ENCODE measurements around the gene FTH1.
"Not testable (repeated sequence)": the region's sequence is repeated elsewhere in the genome, so short reads cannot be mapped to it uniquely, and the experiment has no call there.

FTH1 gene

GRCh38 chr11:61963282-61964057, 4.0 kb downstream of the FTH1 start:
- no peak for DNase-seq (ENCODE audit: low spot score)

DNA sequence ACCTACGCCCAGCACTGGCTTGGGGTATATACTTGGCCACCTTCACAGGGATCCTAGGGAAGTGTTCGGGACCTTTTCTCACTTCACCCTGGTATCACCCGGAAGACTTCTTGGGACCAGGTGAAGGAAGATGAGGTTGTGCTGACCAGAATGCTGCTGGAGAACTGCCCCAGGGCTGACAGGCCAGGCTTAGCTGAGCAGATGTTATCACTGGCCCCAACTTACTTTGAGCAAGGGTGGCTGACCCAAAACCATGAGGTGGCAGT, 4.5 kb downstream of the FTH1 start:
- DNase-seq (ENCODE audit: low spot score): no peak

DNA sequence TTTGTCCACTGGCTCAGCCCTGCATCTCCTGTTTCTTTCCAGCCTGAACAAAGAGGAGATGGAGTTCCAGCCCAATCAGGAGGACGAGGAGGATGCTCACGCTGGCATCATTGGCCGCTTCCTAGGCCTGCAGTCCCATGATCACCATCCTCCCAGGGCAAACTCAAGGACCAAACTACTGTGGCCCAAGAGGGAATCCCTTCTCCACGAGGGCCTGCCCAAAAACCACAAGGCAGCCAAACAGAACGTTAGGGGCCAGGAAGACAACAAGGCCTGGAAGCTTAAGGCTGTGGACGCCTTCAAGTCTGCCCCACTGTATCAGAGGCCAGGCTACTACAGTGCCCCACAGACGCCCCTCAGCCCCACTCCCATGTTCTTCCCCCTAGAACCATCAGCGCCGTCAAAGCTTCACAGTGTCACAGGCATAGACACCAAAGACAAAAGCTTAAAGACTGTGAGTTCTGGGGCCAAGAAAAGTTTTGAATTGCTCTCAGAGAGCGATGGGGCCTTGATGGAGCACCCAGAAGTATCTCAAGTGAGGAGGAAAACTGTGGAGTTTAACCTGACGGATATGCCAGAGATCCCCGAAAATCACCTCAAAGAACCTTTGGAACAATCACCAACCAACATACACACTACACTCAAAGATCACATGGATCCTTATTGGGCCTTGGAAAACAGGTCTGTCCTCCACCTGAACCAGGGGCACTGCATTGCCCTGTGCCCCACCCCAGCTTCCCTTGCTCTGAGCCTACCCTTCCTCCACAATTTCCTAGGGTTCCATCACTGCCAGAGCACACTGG, 5.0 kb downstream of the FTH1 start:
- DNase-seq (ENCODE audit: low spot score): no peak

- DNase-seq (ENCODE audit: low spot score): no peak
Observed at GRCh38 chr11:61961570-61962212, 5.7 kb downstream of the FTH1 start.

DNA sequence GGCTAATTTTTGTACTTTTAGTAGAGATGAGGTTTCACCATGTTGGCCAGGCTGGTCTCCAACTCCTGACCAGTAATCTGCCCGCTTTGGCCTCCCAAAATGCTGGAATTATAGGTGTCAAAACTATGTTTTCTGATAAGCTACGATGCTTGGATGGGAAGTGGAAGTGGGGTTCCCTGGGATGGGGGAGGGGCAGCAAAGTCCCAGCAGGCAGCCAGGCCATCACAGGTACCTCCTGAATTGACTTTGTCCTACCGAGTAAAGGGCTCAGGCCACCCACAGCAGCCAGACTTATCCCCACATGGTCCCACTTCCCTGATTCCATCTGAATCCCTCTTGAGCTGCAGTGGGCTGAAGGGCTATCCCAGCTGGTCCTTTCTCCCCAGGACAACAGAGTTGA, 6.9 kb downstream of the FTH1 start:
- DNase-seq (ENCODE audit: low spot score): no peak

GRCh38 chr11:61959678-61960077, 7.8 kb downstream of the FTH1 start:
- DNase-seq (ENCODE audit: low spot score): no peak

DNA sequence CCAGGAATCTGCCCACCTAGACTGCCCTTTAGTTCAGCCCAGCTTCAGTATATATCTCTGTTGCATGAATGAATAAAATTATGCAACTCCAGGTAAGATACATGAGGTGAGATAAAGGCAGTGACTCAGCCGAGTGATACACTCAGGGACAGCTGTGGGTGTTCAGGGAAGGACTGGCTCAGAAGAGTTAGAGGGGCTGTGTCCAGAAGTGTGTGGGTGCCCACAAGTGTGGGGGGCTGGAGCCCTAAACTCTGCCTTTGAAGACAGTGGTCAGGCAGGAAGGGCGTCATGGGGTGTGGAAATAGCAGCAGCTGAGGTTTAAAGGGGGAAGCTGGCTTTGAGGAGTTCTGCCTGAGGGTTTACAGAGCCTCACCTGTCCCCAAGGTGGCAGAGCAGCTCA, 8.3 kb downstream of the FTH1 start:
- DNase-seq (ENCODE audit: low spot score): no peak

- DNase-seq (ENCODE audit: low spot score): no peak
Observed at GRCh38 chr11:61958590-61958989, 8.8 kb downstream of the FTH1 start.

- no peak for DNase-seq (ENCODE audit: low spot score)
Observed at GRCh38 chr11:61957021-61957770, 10.2 kb downstream of the FTH1 start.

DNA sequence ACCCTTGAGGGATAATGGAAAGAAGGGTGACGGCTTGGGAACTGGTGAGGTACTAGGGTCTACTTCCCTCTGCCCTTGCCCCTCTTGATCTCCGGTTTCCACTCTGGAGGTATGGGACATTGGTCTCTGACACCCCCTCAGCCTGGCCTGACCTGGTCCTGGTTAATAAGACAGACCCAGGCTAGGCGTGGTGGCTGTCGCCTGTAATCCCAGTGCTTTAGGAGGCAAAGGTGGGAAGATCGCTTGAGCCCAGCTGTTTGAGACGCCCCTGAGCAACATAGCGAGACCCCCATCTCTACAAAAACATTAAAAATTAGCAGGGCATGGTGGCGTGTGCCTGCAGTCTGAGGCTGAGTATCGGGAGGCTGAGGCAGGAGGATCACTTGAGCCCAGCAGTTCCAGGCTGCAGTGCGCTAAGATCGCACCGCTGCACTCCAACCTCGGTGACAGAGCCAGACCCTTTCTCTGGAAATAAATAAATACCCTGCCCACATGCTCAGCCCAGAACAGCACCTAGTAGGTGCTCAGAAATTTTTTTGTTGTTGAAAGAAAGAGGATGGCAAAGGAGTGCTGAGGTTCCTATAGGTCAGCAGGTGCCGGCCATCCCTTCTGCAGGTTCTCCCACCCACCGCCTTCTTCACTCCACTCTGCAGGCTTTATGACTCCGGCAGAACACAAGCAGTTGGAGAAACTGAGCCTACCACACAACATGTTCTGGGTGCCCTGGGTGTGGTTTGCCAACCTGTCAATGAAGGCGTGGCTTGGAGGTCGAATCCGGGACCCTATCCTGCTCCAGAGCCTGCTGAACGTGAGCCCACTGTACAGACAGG, 11.0 kb downstream of the FTH1 start:
- no peak for DNase-seq (ENCODE audit: low spot score)

DNA sequence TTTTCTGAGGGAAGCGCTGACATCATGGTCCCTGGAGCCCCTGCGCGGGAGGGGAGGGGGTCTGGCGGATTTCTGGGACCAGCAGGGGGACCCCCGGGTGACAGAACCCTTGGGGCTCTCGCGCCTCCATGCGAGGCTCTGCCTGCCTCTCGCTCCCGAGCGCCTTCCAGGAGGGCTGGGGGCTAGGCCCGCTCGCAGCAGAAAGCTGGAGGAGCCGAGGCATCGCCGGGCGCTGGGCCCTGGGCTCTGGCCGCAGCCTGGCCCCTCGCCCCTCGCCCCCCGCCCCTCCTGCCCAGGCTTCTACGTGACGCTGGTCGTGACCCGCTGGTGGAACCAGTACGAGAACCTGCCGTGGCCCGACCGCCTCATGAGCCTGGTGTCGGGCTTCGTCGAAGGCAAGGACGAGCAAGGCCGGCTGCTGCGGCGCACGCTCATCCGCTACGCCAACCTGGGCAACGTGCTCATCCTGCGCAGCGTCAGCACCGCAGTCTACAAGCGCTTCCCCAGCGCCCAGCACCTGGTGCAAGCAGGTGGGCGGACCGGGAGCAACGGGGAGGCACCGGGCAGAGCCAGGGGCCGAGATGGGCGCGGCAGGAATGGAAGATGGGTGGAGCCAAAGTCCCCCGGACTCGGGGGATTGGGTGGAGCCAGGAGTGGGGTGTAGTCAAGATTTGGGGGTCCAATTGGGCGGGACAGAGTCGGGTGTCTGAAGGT, 11.9 kb downstream of the FTH1 start:
- DNase-seq (ENCODE audit: low spot score): peak; percentile 93

DNA sequence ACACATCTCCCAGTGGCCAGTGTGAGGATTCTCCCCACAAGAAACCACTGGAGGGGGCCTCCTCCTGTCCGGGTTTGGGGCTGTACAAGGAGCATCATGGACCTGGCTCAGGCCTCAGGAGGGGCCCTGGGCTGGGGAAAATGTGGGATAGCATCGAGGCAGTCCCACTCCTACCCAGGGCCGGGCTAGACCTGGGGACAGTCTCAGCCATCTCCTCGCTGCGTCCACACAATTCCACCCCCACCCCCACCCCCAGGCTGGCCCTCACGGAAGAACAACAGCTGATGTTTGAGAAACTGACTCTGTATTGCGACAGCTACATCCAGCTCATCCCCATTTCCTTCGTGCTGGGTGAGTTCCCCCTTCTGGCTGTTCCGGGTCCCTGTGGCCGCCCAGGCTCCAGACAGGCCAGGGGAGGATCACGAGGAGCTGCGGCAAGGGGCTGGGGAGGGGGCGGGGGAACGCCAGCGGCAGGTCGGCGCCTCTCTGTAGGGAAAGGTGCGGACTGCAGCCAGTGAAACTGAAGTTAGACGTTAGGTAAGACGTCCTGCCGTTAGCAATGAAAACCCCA, 12.5 kb downstream of the FTH1 start:
- peak; percentile 85 for DNase-seq (ENCODE audit: low spot score)

GRCh38 chr11:61954106-61954850, 13.2 kb downstream of the FTH1 start:
- DNase-seq (ENCODE audit: low spot score): no peak

DNA sequence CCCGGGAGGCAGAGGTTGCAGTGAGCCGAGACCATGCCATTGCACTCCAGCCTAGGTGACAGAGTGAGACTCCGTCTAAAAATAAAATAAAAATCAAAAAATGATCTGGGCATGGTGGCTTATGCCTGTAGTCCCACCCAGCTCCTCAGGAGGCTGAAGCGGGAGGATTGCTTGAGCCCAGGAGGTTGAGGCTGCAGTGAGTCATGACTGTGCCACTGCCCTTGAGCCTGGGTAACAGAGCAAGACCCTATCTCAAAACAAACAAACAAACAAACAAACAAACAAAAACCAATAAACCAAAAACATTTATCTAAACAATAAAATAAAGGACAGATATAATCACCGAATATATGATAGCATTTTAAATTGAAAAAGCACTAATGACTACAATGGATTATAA, 13.8 kb downstream of the FTH1 start:
- DNase-seq (ENCODE audit: low spot score): not testable (repeated sequence)

DNA sequence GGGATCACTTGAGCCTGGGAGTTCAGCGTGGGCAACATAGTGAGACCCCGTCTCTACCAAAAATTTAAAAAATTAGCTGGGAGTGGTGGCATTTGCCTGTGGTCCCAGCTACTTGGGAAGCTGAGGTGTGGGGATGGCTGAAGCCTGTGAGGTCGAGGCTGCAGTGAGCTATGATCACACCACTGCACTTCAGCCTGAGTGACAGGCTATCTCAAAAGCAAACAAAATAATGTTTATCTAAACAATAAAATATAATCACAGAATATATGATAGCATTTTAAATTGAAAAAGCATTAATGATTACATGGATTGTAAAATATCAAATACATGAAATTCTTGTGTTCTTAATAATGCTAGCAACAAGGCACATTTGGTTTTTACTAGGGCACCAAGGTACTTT, 14.6 kb downstream of the FTH1 start:
- DNase-seq (ENCODE audit: low spot score): no peak

- DNase-seq (ENCODE audit: low spot score): no peak
Observed at GRCh38 chr11:61951484-61952135, 15.8 kb downstream of the FTH1 start.

DNA sequence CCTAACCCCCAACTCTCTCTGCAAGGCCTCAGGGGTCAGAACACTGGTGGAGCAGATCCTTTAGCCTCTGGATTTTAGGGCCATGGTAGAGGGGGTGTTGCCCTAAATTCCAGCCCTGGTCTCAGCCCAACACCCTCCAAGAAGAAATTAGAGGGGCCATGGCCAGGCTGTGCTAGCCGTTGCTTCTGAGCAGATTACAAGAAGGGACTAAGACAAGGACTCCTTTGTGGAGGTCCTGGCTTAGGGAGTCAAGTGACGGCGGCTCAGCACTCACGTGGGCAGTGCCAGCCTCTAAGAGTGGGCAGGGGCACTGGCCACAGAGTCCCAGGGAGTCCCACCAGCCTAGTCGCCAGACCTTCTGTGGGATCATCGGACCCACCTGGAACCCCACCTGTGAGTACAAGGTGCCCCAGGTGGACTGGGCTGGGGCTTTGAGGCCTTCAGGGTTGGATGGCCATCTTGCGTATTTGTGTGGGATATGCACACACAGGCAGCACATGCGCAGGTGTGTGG, 17.3 kb downstream of the FTH1 start, which contains the start of gene BEST1:
BEST1 (plus strand) TSS at position 317 of the 513 bp plus-strand sequence. CDS start 1,456 bp downstream, outside the sequence.
- no peak for DNase-seq (ENCODE audit: low spot score)

GRCh38 chr11:61949169-61950034, 18.0 kb downstream of the FTH1 start:
- peak; percentile 94 for DNase-seq (ENCODE audit: low spot score)
